ENCODE data around the gene GPR149. TPM values are rescaled to one million over a fixed set of nuclear protein-coding genes. Genes with fewer than 3 reads are reported as not detected.

Gene GPR149
- total RNA-seq, 5 donors from 2014 or later (not counting 1 experiment from before 2014, with no cell fraction given): not detected

DNA sequence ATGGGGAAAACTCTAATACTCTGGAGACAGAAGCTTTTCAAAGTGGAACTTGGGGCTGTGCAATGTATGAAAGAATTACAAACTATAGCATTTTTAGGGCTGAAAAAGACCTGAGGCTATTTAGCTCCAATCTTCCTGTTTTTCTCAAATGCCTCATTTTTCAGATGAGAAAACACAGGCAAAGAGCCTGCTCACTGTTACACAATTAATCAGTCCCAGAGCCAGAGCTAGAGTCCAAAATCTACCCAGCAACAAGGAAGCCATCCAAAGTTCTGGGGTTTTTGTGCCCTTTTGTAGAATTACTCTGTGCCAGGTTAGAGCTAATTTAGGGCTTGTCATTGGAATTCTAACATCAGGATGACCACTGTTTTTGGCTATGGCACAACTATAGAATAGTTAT, 45.5 kb downstream of the GPR149 start:
- DNase-seq (no peak), ATAC-seq (replicated peaks in 1 of 4) (no peak)
- H3K36me3 Mint-ChIP-seq: no peaks in the 10 kb centered on the region
- Histone ChIP-seq H3K4me1 (ENCODE audit: control insufficient read depth in 1 of 2, extremely low read depth in 1 of 2, insufficient read depth in 2 of 2, low read length in 2 of 2) (no peaks in the 10 kb centered on the region), H3K27ac (ENCODE audit: low read length) (no peak overlapping the region), H3K36me3 (ENCODE audit: control insufficient read depth in 2 of 2, extremely low read depth in 1 of 2, insufficient read depth in 1 of 2, low read length in 1 of 2) (no peaks in the 10 kb centered on the region), H3K9me3 (no peaks in the 10 kb centered on the region), H3K4me3 (ENCODE audit: control insufficient read depth in 1 of 2, extremely low read depth in 1 of 2, low read length in 1 of 2) (no peak overlapping the region), H3K27me3 (replicated peaks in 1 of 2; ENCODE audit: control insufficient read depth in 2 of 2, extremely low read depth in 1 of 2, insufficient read depth in 2 of 2, low read length in 1 of 2) (no peaks in the 10 kb centered on the region)
- no peaks in the 10 kb centered on the region for H3K9me3 Mint-ChIP-seq
- no peaks in the 10 kb centered on the region for H3K4me1 Mint-ChIP-seq
- H3K27ac Mint-ChIP-seq: no peak overlapping the region
- peaks cover 14 to 17% of the 10 kb centered on the region in 2 donors for H3K27me3 Mint-ChIP-seq
- H3K4me3 Mint-ChIP-seq: no peak overlapping the region
- CTCF ChIA-PET: interaction anchor here in 1 of 2 donors (0.8 kb wide), 1 partner anchor 24 kb away, joined by 3 read pairs; no protein-coding TSS in a partner anchor
- POLR2A ChIA-PET: no interaction called here

DNA sequence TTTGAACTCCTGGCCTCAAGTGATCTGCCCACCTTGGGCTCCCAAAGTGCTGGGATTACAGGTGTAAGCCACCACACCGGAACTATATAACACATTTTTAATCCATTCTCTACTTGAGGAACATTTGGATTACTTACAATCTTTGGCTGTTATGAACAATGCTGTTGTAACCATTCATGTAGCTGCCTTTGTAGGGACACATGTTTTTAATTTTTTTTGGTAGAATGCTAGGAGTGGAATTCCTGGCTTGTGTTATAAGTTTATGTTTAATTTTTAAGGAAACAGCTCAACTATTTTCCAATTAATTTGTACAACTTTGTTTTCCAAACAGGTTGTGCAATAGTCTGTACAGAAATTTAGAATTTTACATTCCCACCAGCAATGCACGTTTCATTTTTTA, 51.7 kb downstream of the GPR149 start:
- ATAC-seq (replicated peaks in 1 of 4) (no peak), DNase-seq (no peak)
- H3K27me3 Mint-ChIP-seq: peaks cover 0 to 3% of the 10 kb centered on the region in 2 donors
- Histone ChIP-seq H3K27ac (ENCODE audit: low read length) (no peak overlapping the region), H3K9me3 (no peaks in the 10 kb centered on the region), H3K36me3 (ENCODE audit: control insufficient read depth in 2 of 2, extremely low read depth in 1 of 2, insufficient read depth in 1 of 2, low read length in 1 of 2) (no peaks in the 10 kb centered on the region), H3K4me3 (ENCODE audit: control insufficient read depth in 1 of 2, extremely low read depth in 1 of 2, low read length in 1 of 2) (no peak overlapping the region), H3K4me1 (ENCODE audit: control insufficient read depth in 1 of 2, extremely low read depth in 1 of 2, insufficient read depth in 2 of 2, low read length in 2 of 2) (no peaks in the 10 kb centered on the region), H3K27me3 (replicated peaks in 1 of 2; ENCODE audit: control insufficient read depth in 2 of 2, extremely low read depth in 1 of 2, insufficient read depth in 2 of 2, low read length in 1 of 2) (no peaks in the 10 kb centered on the region)
- whole genome bisulfite sequencing (ENCODE audit: insufficient coverage): no CpG with 5 or more reads among the region's 2 CpGs
- H3K4me3 Mint-ChIP-seq: no peak overlapping the region
- ChIA-PET CTCF (no interaction called here), POLR2A (no interaction called here)
- no peak overlapping the region for H3K27ac Mint-ChIP-seq
- no peaks in the 10 kb centered on the region for H3K9me3 Mint-ChIP-seq
- no peaks in the 10 kb centered on the region for H3K36me3 Mint-ChIP-seq
- no peaks in the 10 kb centered on the region for H3K4me1 Mint-ChIP-seq

DNA sequence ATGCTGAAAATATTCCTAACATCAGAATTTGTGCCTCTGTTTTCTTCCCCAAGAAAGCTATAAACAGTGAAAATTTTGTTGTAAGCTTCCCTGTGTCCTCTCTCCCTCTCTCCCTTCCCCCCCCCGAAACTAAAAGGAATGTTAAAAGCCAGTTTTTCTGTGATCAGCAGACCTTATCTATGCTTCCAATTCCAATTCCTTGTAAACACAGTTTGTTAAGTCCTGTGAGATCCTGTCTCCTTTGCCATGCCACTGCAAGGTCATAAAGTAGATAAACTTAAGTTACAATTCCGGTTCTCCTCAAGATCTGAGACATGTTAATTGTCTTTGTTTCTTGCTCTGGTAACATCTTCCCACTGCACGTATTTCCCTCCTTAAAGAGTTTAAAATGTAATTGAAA, 62.8 kb downstream of the GPR149 start:
- H3K4me1 ChIP-seq (ENCODE audit: control insufficient read depth in 1 of 2, extremely low read depth in 1 of 2, insufficient read depth in 2 of 2, low read length in 2 of 2): no peaks in the 10 kb centered on the region
- H3K9me3 ChIP-seq: no peaks in the 10 kb centered on the region
- no peak overlapping the region for H3K27ac Mint-ChIP-seq
- H3K36me3 ChIP-seq (ENCODE audit: control insufficient read depth in 2 of 2, extremely low read depth in 1 of 2, insufficient read depth in 1 of 2, low read length in 1 of 2): no peaks in the 10 kb centered on the region
- no peaks in the 10 kb centered on the region for H3K36me3 Mint-ChIP-seq
- ChIA-PET CTCF (no interaction called here), POLR2A (no interaction called here)
- no peak overlapping the region for H3K4me3 Mint-ChIP-seq
- H3K27ac ChIP-seq (ENCODE audit: low read length): no peak overlapping the region
- H3K27me3 Mint-ChIP-seq: peaks cover 0 to 4% of the 10 kb centered on the region in 2 donors
- peaks cover 0 to 6% (median 0%) of the 10 kb centered on the region in 3 donors for H3K9me3 Mint-ChIP-seq
- H3K4me3 ChIP-seq (ENCODE audit: control insufficient read depth in 1 of 2, extremely low read depth in 1 of 2, low read length in 1 of 2): no peak overlapping the region
- H3K4me1 Mint-ChIP-seq: no peaks in the 10 kb centered on the region
- peaks cover 0 to 5% of the 10 kb centered on the region in 2 experiments for H3K27me3 ChIP-seq (replicated peaks in 1 of 2; ENCODE audit: control insufficient read depth in 2 of 2, extremely low read depth in 1 of 2, insufficient read depth in 2 of 2, low read length in 1 of 2)
- no peak for DNase-seq
- WGBS (ENCODE audit: insufficient coverage): 0% methylated on average over 1 of the region's 3 CpGs
- no peak for ATAC-seq (replicated peaks in 1 of 4)

DNA sequence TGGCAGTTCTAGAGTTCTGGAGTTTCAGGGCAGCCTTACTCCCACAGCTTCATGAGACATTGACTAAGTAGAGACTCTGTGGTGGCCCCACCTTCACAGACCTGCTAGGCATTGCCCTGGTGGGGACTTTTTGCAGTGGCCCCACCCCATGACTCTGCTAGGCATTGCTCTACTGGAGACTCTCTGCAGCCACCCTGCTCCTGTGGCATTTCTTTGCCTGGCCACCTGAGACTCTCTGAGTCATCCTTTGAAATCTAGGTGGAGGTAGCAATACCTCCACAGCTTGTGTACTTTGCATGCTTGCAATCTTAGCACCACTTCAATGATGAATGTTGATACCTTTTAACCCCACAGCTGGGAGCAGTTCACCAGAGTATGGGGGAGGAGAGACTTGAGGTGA, 65.1 kb downstream of the GPR149 start:
- Mint-ChIP-seq H3K27ac (no peak overlapping the region), H3K27me3 (peaks cover 4% of the 10 kb centered on the region in 2 donors), H3K4me1 (no peaks in the 10 kb centered on the region), H3K36me3 (no peaks in the 10 kb centered on the region), H3K9me3 (peaks cover 0 to 6% (median 0%) of the 10 kb centered on the region in 3 donors), H3K4me3 (no peak overlapping the region)
- ChIA-PET POLR2A (no interaction called here), CTCF (no interaction called here)
- H3K4me1 ChIP-seq (ENCODE audit: control insufficient read depth in 1 of 2, extremely low read depth in 1 of 2, insufficient read depth in 2 of 2, low read length in 2 of 2): no peaks in the 10 kb centered on the region
- DNase-seq (no peak), ATAC-seq (replicated peaks in 1 of 4) (no peak)
- H3K4me3 ChIP-seq (ENCODE audit: control insufficient read depth in 1 of 2, extremely low read depth in 1 of 2, low read length in 1 of 2): no peak overlapping the region
- H3K27me3 ChIP-seq (replicated peaks in 1 of 2; ENCODE audit: control insufficient read depth in 2 of 2, extremely low read depth in 1 of 2, insufficient read depth in 2 of 2, low read length in 1 of 2): peaks cover 0 to 5% of the 10 kb centered on the region in 2 experiments
- no peaks in the 10 kb centered on the region for H3K9me3 ChIP-seq
- no peak overlapping the region for H3K27ac ChIP-seq (ENCODE audit: low read length)
- H3K36me3 ChIP-seq (ENCODE audit: control insufficient read depth in 2 of 2, extremely low read depth in 1 of 2, insufficient read depth in 1 of 2, low read length in 1 of 2): no peaks in the 10 kb centered on the region

DNA sequence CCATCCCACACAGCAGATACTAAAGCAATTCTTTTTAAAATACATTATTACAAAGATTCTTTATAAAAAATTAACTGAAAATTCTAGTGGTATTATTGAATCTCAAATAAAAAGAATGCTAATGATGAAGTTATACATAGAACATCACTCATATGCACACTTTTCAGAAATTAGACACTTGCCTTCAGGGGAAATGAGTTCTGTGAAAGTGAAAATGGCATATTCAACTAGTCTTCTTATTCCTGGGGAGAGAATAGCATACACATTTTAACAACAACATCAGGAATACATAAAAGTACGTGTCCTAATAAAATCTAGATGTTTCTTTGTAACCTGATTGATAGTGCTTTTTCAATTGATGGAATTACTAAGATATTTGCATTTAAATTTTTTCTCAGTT, 68.9 kb downstream of the GPR149 start:
- ChIA-PET CTCF (no interaction called here), POLR2A (no interaction called here)
- no peaks in the 10 kb centered on the region for H3K9me3 ChIP-seq
- no CpG with 5 or more reads among the region's 1 CpG for WGBS (ENCODE audit: insufficient coverage)
- no peak overlapping the region for H3K4me3 ChIP-seq (ENCODE audit: control insufficient read depth in 1 of 2, extremely low read depth in 1 of 2, low read length in 1 of 2)
- ATAC-seq (replicated peaks in 1 of 4) (no peak), DNase-seq (no peak)
- no peaks in the 10 kb centered on the region for H3K4me1 ChIP-seq (ENCODE audit: control insufficient read depth in 1 of 2, extremely low read depth in 1 of 2, insufficient read depth in 2 of 2, low read length in 2 of 2)
- H3K36me3 Mint-ChIP-seq: no peaks in the 10 kb centered on the region
- peaks cover 0 to 2% of the 10 kb centered on the region in 2 experiments for H3K27me3 ChIP-seq (replicated peaks in 1 of 2; ENCODE audit: control insufficient read depth in 2 of 2, extremely low read depth in 1 of 2, insufficient read depth in 2 of 2, low read length in 1 of 2)
- H3K4me3 Mint-ChIP-seq: no peak overlapping the region
- peaks cover 0 to 6% (median 0%) of the 10 kb centered on the region in 3 donors for H3K9me3 Mint-ChIP-seq
- H3K27ac ChIP-seq (ENCODE audit: low read length): no peak overlapping the region
- no peaks in the 10 kb centered on the region for H3K36me3 ChIP-seq (ENCODE audit: control insufficient read depth in 2 of 2, extremely low read depth in 1 of 2, insufficient read depth in 1 of 2, low read length in 1 of 2)
- no peaks in the 10 kb centered on the region for H3K4me1 Mint-ChIP-seq
- peaks cover under 1 to 6% of the 10 kb centered on the region in 2 donors for H3K27me3 Mint-ChIP-seq
- H3K27ac Mint-ChIP-seq: no peak overlapping the region

DNA sequence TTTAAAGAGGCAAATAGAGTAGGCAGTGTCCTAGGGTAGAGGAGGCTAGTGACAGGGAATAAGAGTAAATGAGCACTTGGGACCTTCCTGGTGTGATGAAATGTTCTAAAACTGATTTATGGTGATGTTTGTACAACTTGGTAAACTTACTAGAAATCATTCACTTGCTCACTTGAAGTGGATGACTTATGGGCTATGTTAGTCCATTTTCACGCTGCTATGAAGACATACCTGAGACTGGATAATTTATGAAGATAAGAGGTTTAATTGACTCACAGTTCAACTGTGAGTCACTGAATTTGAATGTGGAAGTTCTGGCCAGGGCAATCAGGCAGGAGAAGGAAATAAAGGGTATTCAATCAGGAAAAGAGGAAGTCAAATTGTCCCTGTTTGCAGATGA, 74.0 kb downstream of the GPR149 start:
- no peak overlapping the region for H3K27ac Mint-ChIP-seq
- H3K9me3 ChIP-seq: no peaks in the 10 kb centered on the region
- 33% methylated on average over 1 of the region's 1 CpG for WGBS (ENCODE audit: insufficient coverage)
- ChIA-PET CTCF (no interaction called here), POLR2A (no interaction called here)
- no peak for DNase-seq
- no peaks in the 10 kb centered on the region for H3K36me3 Mint-ChIP-seq
- H3K4me3 Mint-ChIP-seq: no peak overlapping the region
- H3K27me3 Mint-ChIP-seq: peaks cover 12 to 24% of the 10 kb centered on the region in 2 donors
- H3K9me3 Mint-ChIP-seq: peaks cover 0 to 5% (median 0%) of the 10 kb centered on the region in 3 donors
- H3K4me1 ChIP-seq (ENCODE audit: control insufficient read depth in 1 of 2, extremely low read depth in 1 of 2, insufficient read depth in 2 of 2, low read length in 2 of 2): no peaks in the 10 kb centered on the region
- H3K27ac ChIP-seq (ENCODE audit: low read length): no peak overlapping the region
- no peak for ATAC-seq (replicated peaks in 1 of 4)
- H3K4me3 ChIP-seq (ENCODE audit: control insufficient read depth in 1 of 2, extremely low read depth in 1 of 2, low read length in 1 of 2): no peak overlapping the region
- H3K4me1 Mint-ChIP-seq: no peaks in the 10 kb centered on the region
- no peaks in the 10 kb centered on the region for H3K36me3 ChIP-seq (ENCODE audit: control insufficient read depth in 2 of 2, extremely low read depth in 1 of 2, insufficient read depth in 1 of 2, low read length in 1 of 2)
- H3K27me3 ChIP-seq (replicated peaks in 1 of 2; ENCODE audit: control insufficient read depth in 2 of 2, extremely low read depth in 1 of 2, insufficient read depth in 2 of 2, low read length in 1 of 2): peaks cover 0 to 6% of the 10 kb centered on the region in 2 experiments

DNA sequence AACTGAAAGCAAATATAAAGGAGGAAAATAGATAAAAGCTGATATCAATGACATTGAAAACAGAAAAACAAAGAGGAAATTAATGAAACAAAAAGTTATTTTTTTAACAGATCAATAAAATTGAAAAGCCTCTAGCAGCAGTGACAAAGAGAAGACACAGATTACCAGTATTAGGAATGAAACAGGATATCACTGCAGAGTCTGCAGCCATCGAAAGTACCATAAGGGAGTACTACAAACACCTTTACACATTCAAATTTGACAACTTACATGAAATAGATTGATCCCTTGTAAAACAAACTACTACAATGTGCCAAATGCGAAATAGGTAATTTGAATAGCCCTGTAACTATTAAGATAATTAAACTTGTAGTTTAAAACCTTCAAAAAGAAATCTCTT, 80.8 kb downstream of the GPR149 start:
- Histone ChIP-seq H3K27me3 (replicated peaks in 1 of 2; ENCODE audit: control insufficient read depth in 2 of 2, extremely low read depth in 1 of 2, insufficient read depth in 2 of 2, low read length in 1 of 2) (peaks cover 0 to 3% of the 10 kb centered on the region in 2 experiments), H3K36me3 (ENCODE audit: control insufficient read depth in 2 of 2, extremely low read depth in 1 of 2, insufficient read depth in 1 of 2, low read length in 1 of 2) (no peaks in the 10 kb centered on the region), H3K4me1 (ENCODE audit: control insufficient read depth in 1 of 2, extremely low read depth in 1 of 2, insufficient read depth in 2 of 2, low read length in 2 of 2) (no peaks in the 10 kb centered on the region), H3K27ac (ENCODE audit: low read length) (no peak overlapping the region), H3K9me3 (no peaks in the 10 kb centered on the region), H3K4me3 (ENCODE audit: control insufficient read depth in 1 of 2, extremely low read depth in 1 of 2, low read length in 1 of 2) (no peak overlapping the region)
- ChIA-PET CTCF (no interaction called here), POLR2A (no interaction called here)
- Mint-ChIP-seq H3K27me3 (peaks cover 31 to 36% of the 10 kb centered on the region in 2 donors), H3K9me3 (no peaks in the 10 kb centered on the region), H3K4me1 (no peaks in the 10 kb centered on the region), H3K27ac (no peak overlapping the region), H3K36me3 (no peaks in the 10 kb centered on the region), H3K4me3 (no peak overlapping the region)
- ATAC-seq (replicated peaks in 1 of 4) (no peak), DNase-seq (no peak)
- WGBS (ENCODE audit: insufficient coverage): no CpG with 5 or more reads among the region's 2 CpGs
